DND-41 (cell line): ENCODE data around the gene MIAT.
A peak's percentile ranks its signal among the peaks of the same experiment; 100 is the strongest.

Experiments used
- ATAC-seq: fragments of 200-7000 bp; cut with Tn5 transposase; 3 replicates; pipeline ENCODE4 v1.9.1; 2021; ENCODE audit warnings: low read depth; ENCODE audit not compliant: insufficient read depth
- DNase-seq: peaks from one replicate; pipeline ENCODE4 v3.0.0-alpha.2; 2020
- H2AFZ ChIP-seq: 2 replicates; pipeline ENCODE4 v1.6.0; 2012; ENCODE audit warnings: low read depth, low read length
- H3K27ac ChIP-seq: 2 replicates; pipeline ENCODE4 v1.5.1; 2012; ENCODE audit warnings: low read length, inconsistent platforms
- H3K27me3 ChIP-seq: fragments of 200-600 bp; sonication (generic); 2 replicates; pipeline ENCODE4 v1.6.0; 2012; ENCODE audit warnings: low read length, mild to moderate bottlenecking, inconsistent platforms; ENCODE audit not compliant: insufficient read depth, poor library complexity
- H3K36me3 ChIP-seq: 2 replicates; pipeline ENCODE4 v1.5.1; 2012; ENCODE audit warnings: low read length, inconsistent platforms; ENCODE audit not compliant: insufficient read depth
- H3K4me1 ChIP-seq: 2 replicates; pipeline ENCODE4 v1.5.1; 2012; ENCODE audit warnings: mild to moderate bottlenecking, low read length; ENCODE audit not compliant: insufficient read depth
- H3K4me2 ChIP-seq: 2 replicates; pipeline ENCODE4 v1.6.0; 2012; ENCODE audit warnings: mild to moderate bottlenecking, moderate library complexity, low read length, inconsistent platforms; ENCODE audit not compliant: insufficient read depth
- H3K4me3 ChIP-seq, 2 experiments: fragments of 200-600 bp in 1 of 2; shearing (Covaris generic) in 1 of 2; 2 replicates each; pipeline ENCODE4 v1.5.1; 2012 to 2016; ENCODE audit warnings: inconsistent platforms in 2 of 2, low read length in 2 of 2, mild to moderate bottlenecking in 2 of 2, low read depth in 1 of 2, moderate library complexity in 1 of 2
- H3K79me2 ChIP-seq: 2 replicates; pipeline ENCODE4 v1.6.0; 2012; ENCODE audit warnings: low read length, inconsistent platforms; ENCODE audit not compliant: insufficient read depth
- H3K9ac ChIP-seq: 2 replicates; pipeline ENCODE4 v1.6.0; 2012; ENCODE audit warnings: low read depth, mild to moderate bottlenecking, inconsistent platforms, low read length, moderate library complexity
- H3K9me3 ChIP-seq: 2 replicates; pipeline ENCODE4 v1.5.1; 2012; ENCODE audit warnings: low read length, moderate library complexity, mild to moderate bottlenecking, inconsistent platforms; ENCODE audit not compliant: insufficient read depth, severe bottlenecking
- H4K20me1 ChIP-seq: 2 replicates; pipeline ENCODE4 v1.6.0; 2012; ENCODE audit warnings: low read length; ENCODE audit not compliant: insufficient read depth
- CTCF ChIP-seq: IDR thresholded peaks from 2 replicates; pipeline ENCODE4 v1.5.1; 2012; ENCODE audit warnings: borderline replicate concordance, low read length, moderate library complexity, mild to moderate bottlenecking; ENCODE audit not compliant: poor library complexity, severe bottlenecking; ENCODE audit errors: extremely low read depth
- EZH2 ChIP-seq: IDR thresholded peaks from 3 replicates; pipeline ENCODE4 v1.6.1; 2012; ENCODE audit warnings: borderline replicate concordance, low read depth, mild to moderate bottlenecking, moderate library complexity, low read length, inconsistent platforms; ENCODE audit not compliant: severe bottlenecking

MIAT gene

GRCh38 chr22:26656891-26657851 is at the start of gene MIAT:
Gene MIAT, plus strand, starts transcription at chr22:26657588.
- peak within 1 kb of the TSS; percentile 8 to 59; a peak in 3 of 4 replicates for H3K4me3 ChIP-seq
- ATAC-seq: peak; percentile 19; the same call in 1 of the 3 replicates
- H3K79me2 ChIP-seq: no peaks in the 10 kb centered on the region
- peak within 1 kb of the TSS; percentile 52 for H3K9ac ChIP-seq
- peak; percentile 39 for DNase-seq
- no peaks in the 10 kb centered on the region for H3K36me3 ChIP-seq
- peaks cover 16% of the 10 kb centered on the region for H3K27me3 ChIP-seq
- no peak for TF ChIP-seq CTCF
- TF ChIP-seq EZH2: peak; percentile 85
- H3K4me1 ChIP-seq: peaks cover 25% of the 10 kb centered on the region
- H3K9me3 ChIP-seq: no peaks in the 10 kb centered on the region
- peak within 1 kb of the TSS; percentile 80 for H2AFZ ChIP-seq
- peak within 1 kb of the TSS; percentile 90 for H3K4me2 ChIP-seq
- H4K20me1 ChIP-seq: no peaks in the 10 kb centered on the region
- H3K27ac ChIP-seq: peak within 1 kb of the TSS; percentile 55; the same call in 1 of the 2 replicates

GRCh38 chr22:26608129-26608528 is 49.3 kb upstream of the MIAT start:
- H2AFZ ChIP-seq: no peak overlapping the region
- H3K27ac ChIP-seq: no peak overlapping the region
- ATAC-seq: no peak
- no peaks in the 10 kb centered on the region for H3K36me3 ChIP-seq
- no peak overlapping the region for H3K4me3 ChIP-seq
- no peak overlapping the region for H3K9ac ChIP-seq
- no peak for TF ChIP-seq EZH2
- no peak for TF ChIP-seq CTCF
- no peaks in the 10 kb centered on the region for H3K9me3 ChIP-seq
- H3K4me2 ChIP-seq: no peak overlapping the region
- no peak for DNase-seq
- H3K4me1 ChIP-seq: peaks cover 6% of the 10 kb centered on the region
- H4K20me1 ChIP-seq: no peaks in the 10 kb centered on the region
- no peaks in the 10 kb centered on the region for H3K79me2 ChIP-seq
- no peaks in the 10 kb centered on the region for H3K27me3 ChIP-seq

- H3K79me2 ChIP-seq: no peaks in the 10 kb centered on the region
- H3K4me1 ChIP-seq: peaks cover 6% of the 10 kb centered on the region
- no peak overlapping the region for H2AFZ ChIP-seq
- H4K20me1 ChIP-seq: no peaks in the 10 kb centered on the region
- no peak overlapping the region for H3K4me2 ChIP-seq
- H3K27me3 ChIP-seq: no peaks in the 10 kb centered on the region
- DNase-seq (no peak), ATAC-seq (no peak)
- no peaks in the 10 kb centered on the region for H3K36me3 ChIP-seq
- TF ChIP-seq CTCF (no peak), EZH2 (no peak)
- H3K27ac ChIP-seq: no peak overlapping the region
- H3K4me3 ChIP-seq: no peak overlapping the region
- H3K9ac ChIP-seq: no peak overlapping the region
- no peaks in the 10 kb centered on the region for H3K9me3 ChIP-seq
Measured at GRCh38 chr22:26609287-26609686, 48.1 kb upstream of the MIAT start.
